Gastrocnemius medialis (tissue), 4 donors: Measurements from ENCODE around the gene ADIPOR1.
"Not testable (repeated sequence)": the region's sequence is repeated elsewhere in the genome, so short reads cannot be mapped to it uniquely, and the experiment has no call there.

Source experiments
- CTCF ChIP-seq, 5 experiments: fragments of 450-650 bp in 3 of 5; fragments of 200-600 bp in 2 of 5; sonication (generic) in 2 of 5; IDR thresholded peaks in 4 of 5; conservative IDR thresholded peaks in 1 of 5; 1 replicate in 4 of 5; 2 replicates in 1 of 5; pipeline ENCODE4 v1.5.1; 2016 to 2019; ENCODE audit warnings: antibody characterized with exemption in 5 of 5, mild to moderate bottlenecking in 3 of 5, moderate library complexity in 3 of 5
- POLR2A ChIP-seq, 2 donors: fragments of 450-650 bp; IDR thresholded peaks; one replicate each; pipeline ENCODE4 v1.6.1; 2017; ENCODE audit warnings: antibody characterized with exemption in 2 of 2, mild to moderate bottlenecking in 2 of 2, moderate library complexity in 2 of 2

DNA sequence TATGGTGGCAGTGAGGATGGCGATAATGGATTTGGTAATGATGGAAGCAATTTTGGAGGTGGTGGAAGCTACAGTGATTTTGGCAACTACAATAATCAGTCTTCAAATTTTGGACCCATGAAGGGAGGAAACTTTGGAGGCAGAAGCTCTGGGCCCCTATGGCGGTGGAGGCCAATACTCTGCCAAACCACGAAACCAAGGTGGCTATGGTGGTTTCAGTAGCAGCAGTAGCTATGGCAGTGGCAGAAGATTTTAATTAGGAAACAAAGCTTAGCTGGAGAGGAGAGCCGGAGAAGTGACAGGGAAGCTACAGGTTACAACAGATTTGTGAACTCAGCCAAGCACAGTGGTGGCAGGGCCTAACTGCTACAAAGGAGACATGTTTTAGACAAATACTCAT is 45.6 kb downstream of the ADIPOR1 start:
- not testable (repeated sequence) for TF ChIP-seq CTCF (IDR thresholded peaks at IDR 0.05 in 4 of 5, conservative IDR thresholded peaks at IDR 0.05 in 1 of 5); POLR2A (IDR thresholded peaks at IDR 0.05)
